Fibroblast of lung (primary cell): ENCODE results near the gene QSOX2.

Experiments
- CTCF ChIP-seq, 2 donors: IDR thresholded peaks in 1 of 2; conservative IDR thresholded peaks in 1 of 2; 1 replicate in 1 of 2; 2 replicates in 1 of 2; pipeline ENCODE4 v1.5.1; 2011 to 2012; ENCODE audit warnings: low read length in 2 of 2, control low read depth in 1 of 2, inconsistent platforms in 1 of 2, low read depth in 1 of 2, mild to moderate bottlenecking in 1 of 2
- EZH2 ChIP-seq: IDR thresholded peaks from 2 replicates; pipeline ENCODE4 v1.5.1; 2012; ENCODE audit warnings: low read length, control low read depth, mild to moderate bottlenecking; ENCODE audit errors: missing control alignments

DNA sequence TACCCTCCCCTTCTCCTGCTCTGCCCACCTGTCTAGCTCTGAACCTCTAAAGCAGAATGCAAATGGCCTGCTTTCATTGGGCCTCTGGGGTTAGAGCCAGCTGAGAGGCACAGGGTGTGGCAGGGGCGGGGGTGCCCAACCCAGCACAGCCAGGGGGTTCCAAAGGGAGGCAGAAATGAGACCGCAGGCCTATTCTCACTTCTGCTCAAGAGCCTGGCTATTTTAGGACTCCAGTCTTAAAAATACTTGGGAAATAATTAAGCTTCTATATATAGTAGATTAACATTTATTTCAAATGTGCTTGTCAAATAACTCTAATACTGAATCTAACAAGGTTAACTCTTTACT is 5.7 kb downstream of the QSOX2 start:
- TF ChIP-seq CTCF (conservative IDR thresholded peaks at IDR 0.05 in 1 of 2, IDR thresholded peaks at IDR 0.05 in 1 of 2; ENCODE audit: low read depth in 1 of 2, low read length in 2 of 2) (no peak), EZH2 (no peak)
